K562 (cell line): ENCODE measurements around the gene DARS2. TPM values are rescaled to one million over a fixed set of nuclear protein-coding genes. Genes with fewer than 3 reads are reported as not detected.

Experiments used
- ATAC-seq: fragments of 200-7000 bp; cut with Tn5 transposase; 3 replicates; pipeline ENCODE4 v1.9.1; 2020; ENCODE audit warnings: moderate library complexity
- BruUV-seq: library from RNA; stranded (reverse); fragments of 400-500 nt; replicated peaks from 2 replicates; lab custom pipeline; 2021; lab: Mats Ljungman, UMichigan
- CTCF ChIA-PET: fragments of 300-600 bp; formaldehyde crosslinking; extraction: SDS; loops from one replicate; lab custom pipeline; 2021; ENCODE audit warnings: low intra/inter-chr PET ratio; lab: Yijun Ruan, JAX
- POLR2A ChIA-PET: fragments of 300-600, 350-650 bp; sonication (Branson Sonifier 250); formaldehyde crosslinking; extraction: SDS; loops from one replicate; lab custom pipeline; 2021; ENCODE audit warnings: antibody characterized with exemption, inconsistent platforms; lab: Yijun Ruan, JAX
- DNase-seq, 4 experiments: peaks; one replicate each; pipeline versions ENCODE4 v3.0.0 to v3.0.0-alpha.2; 2011 to 2018; ENCODE audit warnings: low spot score in 3 of 4, mixed read lengths in 3 of 4; ENCODE audit errors: extremely low read depth in 1 of 4
- FAIRE-seq: peaks from 2 replicates; lab custom pipeline; 2011; peaks lifted over from hg19 to GRCh38; lab: Jason Lieb, UNC
- H2AFZ ChIP-seq: 2 replicates; pipeline ENCODE4 v1.6.0; 2011; ENCODE audit warnings: low read depth, low read length, control low read depth, inconsistent platforms
- H3K27ac ChIP-seq: fragments of 200-600 bp; 3 replicates; pipeline ENCODE4 v1.8.0; 2011; ENCODE audit warnings: low read depth, mild to moderate bottlenecking, control low read depth, inconsistent platforms, low read length, moderate library complexity, mixed read lengths; ENCODE audit errors: extremely low read depth
- H3K27me3 ChIP-seq, 2 experiments: fragments of 300-600 bp in 1 of 2; 2 replicates in 1 of 2; 3 replicates in 1 of 2; pipeline versions ENCODE4 v1.6.0 to v1.8.0; 2011; ENCODE audit warnings: inconsistent platforms in 2 of 2, low read length in 2 of 2, mild to moderate bottlenecking in 1 of 2, mixed read lengths in 1 of 2, moderate library complexity in 1 of 2; ENCODE audit not compliant: control insufficient read depth in 2 of 2, insufficient read depth in 2 of 2
- H3K36me3 ChIP-seq: fragments of 300-600 bp; 3 replicates; pipeline ENCODE4 v1.8.0; 2011; ENCODE audit warnings: mild to moderate bottlenecking, low read length, inconsistent platforms; ENCODE audit not compliant: control insufficient read depth, insufficient read depth
- H3K4me1 ChIP-seq, 2 experiments: fragments of 200-600 bp in 1 of 2; replicated peaks in 1 of 2; 2 replicates in 1 of 2; 3 replicates in 1 of 2; pipeline versions ENCODE4 v1.5.1 to v1.8.0; 2011; ENCODE audit warnings: inconsistent platforms in 2 of 2, low read length in 2 of 2, mild to moderate bottlenecking in 1 of 2, mixed read lengths in 1 of 2, moderate library complexity in 1 of 2; ENCODE audit not compliant: control insufficient read depth in 2 of 2, insufficient read depth in 2 of 2
- H3K4me2 ChIP-seq: 2 replicates; pipeline ENCODE4 v1.6.1; 2011; ENCODE audit warnings: low read length, control low read depth, inconsistent platforms, mixed read lengths; ENCODE audit not compliant: insufficient read depth
- H3K4me3 ChIP-seq: fragments of 200-600 bp; sonication (generic), shearing (Covaris generic); 2 replicates; pipeline ENCODE4 v1.5.1; 2016; ENCODE audit warnings: control low read depth, inconsistent platforms
- H3K79me2 ChIP-seq: fragments of 200-600 bp; 3 replicates; pipeline ENCODE4 v1.8.0; 2011; ENCODE audit warnings: low read length, inconsistent platforms; ENCODE audit not compliant: control insufficient read depth, insufficient read depth
- H3K9ac ChIP-seq, 2 experiments: 2 replicates each; pipeline versions ENCODE4 v1.6.0 to v1.6.1; 2011; ENCODE audit warnings: low read depth in 2 of 2, low read length in 2 of 2, control low read depth in 1 of 2, inconsistent platforms in 1 of 2, mild to moderate bottlenecking in 1 of 2, mixed read lengths in 1 of 2; ENCODE audit not compliant: insufficient read depth in 1 of 2
- H3K9me1 ChIP-seq: one replicate; pipeline ENCODE4 v1.6.0; 2011; ENCODE audit warnings: inconsistent platforms, mild to moderate bottlenecking, low read length, moderate library complexity; ENCODE audit not compliant: control insufficient read depth, insufficient read depth
- H3K9me3 ChIP-seq: replicated peaks from 2 replicates; pipeline ENCODE4 v1.5.1; 2011; ENCODE audit warnings: low read depth, low read length, inconsistent platforms; ENCODE audit not compliant: control insufficient read depth, insufficient read depth
- H4K20me1 ChIP-seq: replicated peaks from 2 replicates; pipeline ENCODE4 v1.6.1; 2011; ENCODE audit warnings: low read length, inconsistent platforms, mixed read lengths; ENCODE audit not compliant: control insufficient read depth, insufficient read depth
- BACH1 ChIP-seq: fragments of 200-800 bp; sonication (Bioruptor generic); IDR thresholded peaks from 2 replicates; pipeline ENCODE4 v1.6.1; 2016; ENCODE audit warnings: missing genetic modification characterization, missing compliant biosample characterization
- CBX3 ChIP-seq, 2 experiments: IDR thresholded peaks; 1 replicate in 1 of 2; 2 replicates in 1 of 2; pipeline ENCODE4 v1.6.1; 2012; ENCODE audit warnings: inconsistent platforms in 2 of 2, low read length in 2 of 2, borderline replicate concordance in 1 of 2, control low read depth in 1 of 2
- PURB ChIP-seq: sonication (generic); formaldehyde crosslinking; IDR thresholded peaks from 2 replicates; pipeline ENCODE4 v1.9.0; 2021; ENCODE audit warnings: low read depth, mild to moderate bottlenecking, missing genetic modification reagents
- RAD21 ChIP-seq, 2 experiments: fragments of 250-450 bp in 1 of 2; fragments of 450-650 bp in 1 of 2; sonication (Bioruptor Pico) in 1 of 2; formaldehyde crosslinking in 1 of 2; IDR thresholded peaks in 1 of 2; conservative IDR thresholded peaks in 1 of 2; 2 replicates each; pipeline versions ENCODE4 v1.4.0 to v1.8.0; 2020 to 2022; ENCODE audit warnings: mild to moderate bottlenecking in 2 of 2, moderate library complexity in 1 of 2
- RAD51 ChIP-seq: fragments of 450-650 bp; IDR thresholded peaks from 2 replicates; pipeline ENCODE4 v1.7.1; 2016; ENCODE audit warnings: low read depth, mild to moderate bottlenecking, borderline replicate concordance
- TEAD1 ChIP-seq, 2 experiments: fragments of 450-650 bp in 1 of 2; sonication (generic) in 1 of 2; formaldehyde crosslinking; IDR thresholded peaks; 2 replicates each; pipeline versions ENCODE4 v1.4.0 to v1.8.0; 2020 to 2022; ENCODE audit warnings: mild to moderate bottlenecking in 2 of 2, missing genetic modification reagents in 1 of 2
- TFE3 ChIP-seq: fragments of 450-650 bp; formaldehyde crosslinking; IDR thresholded peaks from 2 replicates; pipeline ENCODE4 v1.4.0; 2020; ENCODE audit warnings: mild to moderate bottlenecking, mixed read lengths
- TOE1 ChIP-seq, 2 experiments: fragments of 450-650 bp in 1 of 2; sonication (generic) in 1 of 2; formaldehyde crosslinking in 1 of 2; IDR thresholded peaks; 2 replicates each; pipeline versions ENCODE4 v1.7.1 to v1.8.0; 2016 to 2022; ENCODE audit warnings: borderline replicate concordance in 2 of 2, mild to moderate bottlenecking in 2 of 2, antibody characterized with exemption in 1 of 2, inconsistent platforms in 1 of 2, low read depth in 1 of 2, missing genetic modification reagents in 1 of 2, moderate library complexity in 1 of 2
- USF2 ChIP-seq: sonication (generic); formaldehyde crosslinking; IDR thresholded peaks from 2 replicates; pipeline ENCODE4 v1.5.0; 2020; ENCODE audit warnings: missing genetic modification reagents
- ZBTB7A ChIP-seq: IDR thresholded peaks from 2 replicates; pipeline ENCODE4 v1.6.1; 2011; ENCODE audit warnings: low read depth, mild to moderate bottlenecking, low read length, moderate library complexity, borderline replicate concordance; ENCODE audit not compliant: control insufficient read depth
- ZNF124 ChIP-seq: sonication (generic); formaldehyde crosslinking; IDR thresholded peaks from 2 replicates; pipeline ENCODE4 v1.8.1; 2022; ENCODE audit warnings: missing genetic modification reagents
- ZNF165 ChIP-seq: fragments of 250-450 bp; sonication (Bioruptor Pico); IDR thresholded peaks from 2 replicates; pipeline ENCODE4 v1.4.0; 2020; ENCODE audit warnings: borderline replicate concordance
- ZNF444 ChIP-seq: fragments of 250-450 bp; sonication (Bioruptor Pico); IDR thresholded peaks from 2 replicates; pipeline ENCODE4 v1.4.0; 2020; ENCODE audit warnings: mild to moderate bottlenecking, moderate library complexity
- ZNF655 ChIP-seq: fragments of 250-450 bp; sonication (Bioruptor Pico); IDR thresholded peaks from 2 replicates; pipeline ENCODE4 v1.5.0; 2021
- WGBS: fragments of 100-300 bp; shearing (Covaris generic); methylation state at CpG from one replicate; pipeline ENCODE4 v1.1.6; 2016; ENCODE audit warnings: low coverage, mixed read lengths; ENCODE audit not compliant: insufficient coverage; ENCODE audit errors: missing lambda C conversion rate; 5-methylcytosine and 5-hydroxymethylcytosine counted together
- in situ Hi-C: fragments of 300-500 bp; cut with MboI; formaldehyde crosslinking; loops from 4 replicates; pipeline ENCODE4 v1.15.0; 2018; ENCODE audit warnings: inconsistent platforms, mixed read lengths
- intact Hi-C: fragments of 100-400 bp; cut with micrococcal nuclease; formaldehyde crosslinking; loops from 2 replicates; pipeline ENCODE4 v1.14.2; 2022
- polyA plus RNA-seq, 8 experiments: library from polyadenylated mRNA; depleted of rRNA in 4 of 8; stranded (reverse) in 5 of 8; unstranded in 3 of 8; fragments of >200 nt; fragmentation: Nextera tagmentation in 2 of 8; fragmentation: Illumina TruSeq in 1 of 8; extraction: Ambion mirVana in 2 of 8; extraction: Trizol in 1 of 8; gene quantifications; 2 replicates each; pipeline versions ENCODE4 v1.2.1 to v1.2.3, GENCODE V29; 2011 to 2014; ENCODE audit warnings: inconsistent platforms in 1 of 8, missing spikeins in 1 of 8
- total RNA-seq, 7 experiments: library from RNA; depleted of rRNA in 6 of 7; stranded (reverse); fragments of >200 nt in 6 of 7; fragmentation: Illumina TruSeq in 2 of 7; extraction: Trizol in 2 of 7; gene quantifications; 2 replicates each; pipeline versions ENCODE4 v1.2.1 to v1.2.3, GENCODE V29; 2011 to 2021; ENCODE audit warnings: low replicate concordance in 1 of 7

Gene DARS2
- total and polyA plus RNA-seq, 9 of the 15 experiments (the other 6 are each of a cell fraction or from before 2014, with no cell fraction given): 36.4 to 96.7 (median 68.6) TPM

- H3K27ac ChIP-seq: peak overlapping the region; percentile 93; the same call in 1 of the 3 replicates
- FAIRE-seq (no peak), DNase-seq (peak in 1 of 4 experiments; percentile 23), ATAC-seq (no peak)
- TF ChIP-seq RAD21 (CRISPR knock-in tag; conservative IDR thresholded peaks at IDR 0.05 in 1 of 2, IDR thresholded peaks at IDR 0.05 in 1 of 2) (peak in 1 of 2 experiments; percentile 16; a peak in 1 of 4 replicates), PURB (CRISPR knock-in tag) (no peak), USF2 (CRISPR knock-in tag) (peak; percentile 55), BACH1 (0 out of 2 replicates have a peak, but pooled peaks have one; percentile 52), ZNF124 (CRISPR knock-in tag) (no peak), ZNF165 (CRISPR knock-in tag) (no peak), TFE3 (CRISPR knock-in tag) (peak; percentile 95), ZBTB7A (no peak), RAD51 (peak; percentile 85), ZNF444 (no peak), TEAD1 (CRISPR knock-in tag; IDR thresholded peaks at IDR 0.05) (0 out of 4 replicates have a peak, but pooled peaks of 1 of the 2 experiments have one; percentile 27), TOE1 (IDR thresholded peaks at IDR 0.05; ENCODE audit: borderline replicate concordance) (peak; percentile 85; the same call in 1 of the 2 replicates), TOE1 (CRISPR knock-in tag; IDR thresholded peaks at IDR 0.05; ENCODE audit: borderline replicate concordance, low read depth) (no peak), ZNF655 (CRISPR knock-in tag) (no peak), CBX3 (IDR thresholded peaks at IDR 0.05; ENCODE audit: borderline replicate concordance in 1 of 2, low read length in 2 of 2) (0 out of 3 replicates have a peak, but pooled peaks of 1 of the 2 experiments have one; percentile 4)
- in situ Hi-C loops: no loop called here
- no TSS peak for BruUV-seq
- peaks cover 49% of the 10 kb centered on the region for H3K79me2 ChIP-seq
- peaks cover 17 to 26% of the 10 kb centered on the region in 2 experiments for H3K4me1 ChIP-seq
- 25% methylated on average over 2 of the region's 2 CpGs for WGBS
- 0 out of 2 replicates have a peak overlapping the region, but pooled peaks have one; percentile 86 for H3K4me3 ChIP-seq
- peak overlapping the region; percentile 57 to 66; a peak in 2 of 4 replicates for H3K9ac ChIP-seq
- no peaks in the 10 kb centered on the region for H3K9me1 ChIP-seq
- no peaks in the 10 kb centered on the region for H3K9me3 ChIP-seq
- H3K36me3 ChIP-seq: peaks cover 33% of the 10 kb centered on the region
- peak overlapping the region; percentile 75 for H3K4me2 ChIP-seq
- intact Hi-C loops: loop anchor here (5.0 kb wide), 1 partner anchor 151 kb away; the partner anchor contains the start of gene RC3H1
- peaks cover 8% of the 10 kb centered on the region for H4K20me1 ChIP-seq
- H3K27me3 ChIP-seq: no peaks in the 10 kb centered on the region
- POLR2A ChIA-PET: interaction anchor here (0.6 kb wide), 1 partner anchor 78 kb away, joined by 3 read pairs; no protein-coding TSS in a partner anchor
- CTCF ChIA-PET: no interaction called here
- H2AFZ ChIP-seq: peak overlapping the region; percentile 89
Measured at GRCh38 chr1:173871500-173871899, 47.0 kb downstream of the DARS2 start.
